Vagina (tissue), 2 donors: ENCODE measurements around the gene REEP6. TPM values are rescaled to one million over a fixed set of nuclear protein-coding genes. Genes with fewer than 3 reads are reported as not detected.

Experiments used
- DNase-seq, 2 donors: peaks; one replicate each; pipeline ENCODE4 v3.0.0-alpha.2; 2017; ENCODE audit errors: extremely low spot score in 2 of 2
- H3K27ac ChIP-seq: fragments of 200-600 bp; sonication (generic); one replicate; pipeline ENCODE4 v1.5.1; 2019
- H3K27me3 ChIP-seq: fragments of 200-600 bp; sonication (generic); one replicate; pipeline ENCODE4 v1.5.1; 2019
- H3K36me3 ChIP-seq, 2 donors: fragments of 200-600 bp; sonication (generic); one replicate each; pipeline ENCODE4 v1.5.1; 2017 to 2019
- H3K4me1 ChIP-seq: fragments of 200-600 bp; sonication (generic); one replicate; pipeline ENCODE4 v1.5.1; 2019
- H3K4me3 ChIP-seq, 2 donors: fragments of 200-600 bp; sonication (generic); 1 replicate in 1 of 2; 2 replicates in 1 of 2; pipeline ENCODE4 v1.5.1; 2016 to 2019
- H3K9me3 ChIP-seq: fragments of 200-600 bp; sonication (generic); one replicate; pipeline ENCODE4 v1.5.1; 2019
- POLR2A ChIP-seq, 2 donors: fragments of 450-650 bp; IDR thresholded peaks; one replicate each; pipeline ENCODE4 v1.6.1; 2017; ENCODE audit warnings: antibody characterized with exemption in 2 of 2, mild to moderate bottlenecking in 2 of 2, moderate library complexity in 2 of 2
- POLR2AphosphoS5 ChIP-seq, 2 donors: sonication (generic); formaldehyde crosslinking; IDR thresholded peaks; one replicate each; pipeline ENCODE4 v1.9.0; 2017; ENCODE audit warnings: antibody characterized with exemption in 2 of 2, mild to moderate bottlenecking in 2 of 2, low read depth in 1 of 2; ENCODE audit not compliant: insufficient read depth in 1 of 2
- intact Hi-C: fragments of 100-400 bp; cut with DNase I; formaldehyde crosslinking; loops from one replicate; pipeline ENCODE4 v1.15.1; 2023
- total RNA-seq: library from RNA; depleted of rRNA; stranded (reverse); fragments of >200 nt; gene quantifications from one replicate; pipeline ENCODE4 v1.2.3, GENCODE V29; 2016
- TF ChIP-seq, protein P1 (sequence below), 3 experiments: fragments of 450-650 bp in 2 of 3; fragments of 200-600 bp in 1 of 3; sonication (generic) in 1 of 3; IDR thresholded peaks; one replicate each; pipeline ENCODE4 v1.5.1; 2017 to 2019; ENCODE audit warnings: antibody characterized with exemption in 3 of 3, mild to moderate bottlenecking in 2 of 3, moderate library complexity in 2 of 3

REEP6 gene
- total RNA-seq, 1 donor from 2014 or later, result 6.1 TPM

DNA sequence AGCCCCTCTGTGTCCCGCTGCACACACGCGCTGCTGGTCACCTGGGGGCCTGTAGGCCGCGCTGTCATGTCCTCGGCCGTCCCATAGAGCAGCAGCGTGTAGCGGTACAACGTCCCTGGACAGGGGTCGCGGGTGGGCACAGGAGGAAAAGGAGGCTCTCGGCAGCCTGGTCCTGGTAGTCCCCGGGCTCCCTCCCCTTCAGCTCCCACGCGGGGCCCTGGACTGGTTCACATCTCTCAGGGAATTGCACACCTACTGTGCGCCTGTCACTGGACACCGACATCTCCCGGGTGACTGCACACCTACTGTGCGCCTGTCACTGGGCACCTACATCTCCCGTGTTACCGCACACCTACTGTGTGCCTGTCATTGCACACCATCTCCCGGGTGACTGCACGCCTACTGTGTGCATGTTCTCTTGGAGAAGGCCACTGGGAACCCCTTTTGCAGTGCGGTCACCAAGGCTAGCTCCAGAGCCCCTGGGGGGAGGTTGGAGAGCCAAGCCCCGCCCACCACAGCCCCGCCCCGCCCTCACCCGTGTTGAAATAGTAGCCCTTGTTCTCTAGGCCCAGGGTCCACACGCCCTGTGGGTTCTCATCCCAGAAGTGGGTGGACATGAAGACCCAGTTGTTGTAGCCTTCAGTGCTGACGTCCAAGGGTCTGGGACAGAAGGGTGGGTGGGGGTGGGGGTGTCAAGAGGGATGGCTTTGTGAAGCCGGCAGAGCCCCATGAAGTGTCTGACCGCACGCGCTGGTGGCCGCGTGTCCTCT, 8.4 kb upstream of the REEP6 start:
- no peaks in the 10 kb centered on the region for H3K27me3 ChIP-seq
- no peak overlapping the region for H3K4me3 ChIP-seq
- no peak for DNase-seq
- no peaks in the 10 kb centered on the region for H3K36me3 ChIP-seq
- no peaks in the 10 kb centered on the region for H3K9me3 ChIP-seq
- TF ChIP-seq, protein P1, sequence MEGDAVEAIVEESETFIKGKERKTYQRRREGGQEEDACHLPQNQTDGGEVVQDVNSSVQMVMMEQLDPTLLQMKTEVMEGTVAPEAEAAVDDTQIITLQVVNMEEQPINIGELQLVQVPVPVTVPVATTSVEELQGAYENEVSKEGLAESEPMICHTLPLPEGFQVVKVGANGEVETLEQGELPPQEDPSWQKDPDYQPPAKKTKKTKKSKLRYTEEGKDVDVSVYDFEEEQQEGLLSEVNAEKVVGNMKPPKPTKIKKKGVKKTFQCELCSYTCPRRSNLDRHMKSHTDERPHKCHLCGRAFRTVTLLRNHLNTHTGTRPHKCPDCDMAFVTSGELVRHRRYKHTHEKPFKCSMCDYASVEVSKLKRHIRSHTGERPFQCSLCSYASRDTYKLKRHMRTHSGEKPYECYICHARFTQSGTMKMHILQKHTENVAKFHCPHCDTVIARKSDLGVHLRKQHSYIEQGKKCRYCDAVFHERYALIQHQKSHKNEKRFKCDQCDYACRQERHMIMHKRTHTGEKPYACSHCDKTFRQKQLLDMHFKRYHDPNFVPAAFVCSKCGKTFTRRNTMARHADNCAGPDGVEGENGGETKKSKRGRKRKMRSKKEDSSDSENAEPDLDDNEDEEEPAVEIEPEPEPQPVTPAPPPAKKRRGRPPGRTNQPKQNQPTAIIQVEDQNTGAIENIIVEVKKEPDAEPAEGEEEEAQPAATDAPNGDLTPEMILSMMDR (IDR thresholded peaks at IDR 0.05), result no peak
- TF ChIP-seq POLR2A (IDR thresholded peaks at IDR 0.05) (no peak), POLR2AphosphoS5 (IDR thresholded peaks at IDR 0.05; ENCODE audit: insufficient read depth in 1 of 2, low read depth in 1 of 2) (no peak)
- intact Hi-C loops, result no loop called here
- H3K27ac ChIP-seq, result no peak overlapping the region
- H3K4me1 ChIP-seq, result peaks cover 17% of the 10 kb centered on the region

DNA sequence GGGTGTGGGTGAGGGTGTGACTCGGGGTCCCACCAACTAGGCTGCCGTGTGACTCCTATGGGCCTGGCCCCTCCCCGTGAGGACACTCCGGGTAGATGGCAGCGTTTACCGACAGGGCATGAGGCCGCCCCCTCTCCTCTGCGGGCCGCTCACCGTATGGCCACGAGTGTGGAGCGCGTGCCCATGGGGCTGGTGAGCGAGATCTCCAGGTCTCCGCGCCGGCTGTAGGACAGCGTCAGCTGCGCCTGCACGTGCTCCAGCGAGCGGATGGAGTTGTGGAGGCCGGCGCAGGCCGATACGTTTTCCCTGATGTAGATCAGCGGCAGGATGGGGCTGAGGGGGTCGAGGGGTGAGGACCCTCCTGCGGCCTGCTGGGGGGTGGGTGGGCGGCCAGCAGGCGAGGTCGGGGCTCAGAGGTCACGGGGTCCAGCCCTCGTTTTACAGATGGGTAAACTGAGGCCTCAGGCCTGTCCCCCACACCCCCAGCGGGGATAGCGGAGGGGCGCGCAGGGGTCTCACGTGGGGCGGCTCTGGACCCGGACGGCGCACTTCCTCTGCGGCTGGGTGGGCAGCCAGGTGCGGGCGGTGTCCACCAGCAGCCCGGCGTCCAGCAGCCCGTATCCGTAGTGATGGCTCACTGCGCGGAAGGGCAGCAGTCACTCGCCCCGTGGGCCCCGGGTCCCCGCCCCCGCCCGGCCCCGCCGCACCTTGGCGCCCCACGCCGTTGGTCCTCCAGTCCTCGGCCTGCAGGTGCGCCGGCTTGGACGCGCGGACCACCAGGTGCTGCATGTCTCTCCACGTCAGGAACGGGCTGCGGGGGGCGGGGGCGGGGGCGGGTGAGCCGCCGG, 7.6 kb upstream of the REEP6 start:
- no peaks in the 10 kb centered on the region for H3K27me3 ChIP-seq
- peaks cover 9% of the 10 kb centered on the region for H3K4me1 ChIP-seq
- no peaks in the 10 kb centered on the region for H3K36me3 ChIP-seq
- H3K4me3 ChIP-seq, result no peak overlapping the region
- H3K27ac ChIP-seq, result no peak overlapping the region
- no peak for DNase-seq
- H3K9me3 ChIP-seq, result no peaks in the 10 kb centered on the region
- no peak for TF ChIP-seq POLR2A (IDR thresholded peaks at IDR 0.05)
- no peak for TF ChIP-seq POLR2AphosphoS5 (IDR thresholded peaks at IDR 0.05; ENCODE audit: insufficient read depth in 1 of 2, low read depth in 1 of 2)
- TF ChIP-seq, protein P1 (IDR thresholded peaks at IDR 0.05), result no peak
- intact Hi-C loops, result no loop called here

DNA sequence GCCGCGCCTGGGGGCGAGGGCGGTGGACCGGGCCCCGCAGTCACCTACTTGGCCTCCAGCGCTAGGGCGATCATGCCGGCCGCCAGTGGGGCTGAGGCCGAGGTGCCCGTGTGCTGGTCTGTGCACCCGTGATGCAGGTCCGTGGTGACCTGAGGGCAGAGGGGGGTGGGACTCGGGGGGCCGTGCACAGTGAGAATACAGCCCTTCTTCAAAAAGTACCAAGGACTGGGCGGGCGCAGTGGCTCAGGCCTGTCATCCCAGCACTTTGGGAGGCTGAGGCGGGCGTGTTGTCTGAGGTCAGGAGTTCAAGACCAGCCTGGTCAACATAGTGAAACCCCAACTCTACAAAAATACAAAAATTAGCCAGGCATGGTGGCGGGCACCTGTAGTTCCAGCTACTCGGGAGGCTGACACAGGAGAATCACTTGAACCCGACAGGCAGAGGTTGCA, 7.0 kb upstream of the REEP6 start:
- TF ChIP-seq POLR2AphosphoS5 (IDR thresholded peaks at IDR 0.05; ENCODE audit: insufficient read depth in 1 of 2, low read depth in 1 of 2), result no peak
- TF ChIP-seq, protein P1 (IDR thresholded peaks at IDR 0.05), result no peak
- no peak for TF ChIP-seq POLR2A (IDR thresholded peaks at IDR 0.05)
- Histone ChIP-seq H3K4me1 (peaks cover 5% of the 10 kb centered on the region), H3K27me3 (no peaks in the 10 kb centered on the region), H3K4me3 (no peak overlapping the region), H3K36me3 (no peaks in the 10 kb centered on the region), H3K9me3 (no peaks in the 10 kb centered on the region), H3K27ac (no peak overlapping the region)
- DNase-seq, result no peak
- intact Hi-C loops, result no loop called here

DNA sequence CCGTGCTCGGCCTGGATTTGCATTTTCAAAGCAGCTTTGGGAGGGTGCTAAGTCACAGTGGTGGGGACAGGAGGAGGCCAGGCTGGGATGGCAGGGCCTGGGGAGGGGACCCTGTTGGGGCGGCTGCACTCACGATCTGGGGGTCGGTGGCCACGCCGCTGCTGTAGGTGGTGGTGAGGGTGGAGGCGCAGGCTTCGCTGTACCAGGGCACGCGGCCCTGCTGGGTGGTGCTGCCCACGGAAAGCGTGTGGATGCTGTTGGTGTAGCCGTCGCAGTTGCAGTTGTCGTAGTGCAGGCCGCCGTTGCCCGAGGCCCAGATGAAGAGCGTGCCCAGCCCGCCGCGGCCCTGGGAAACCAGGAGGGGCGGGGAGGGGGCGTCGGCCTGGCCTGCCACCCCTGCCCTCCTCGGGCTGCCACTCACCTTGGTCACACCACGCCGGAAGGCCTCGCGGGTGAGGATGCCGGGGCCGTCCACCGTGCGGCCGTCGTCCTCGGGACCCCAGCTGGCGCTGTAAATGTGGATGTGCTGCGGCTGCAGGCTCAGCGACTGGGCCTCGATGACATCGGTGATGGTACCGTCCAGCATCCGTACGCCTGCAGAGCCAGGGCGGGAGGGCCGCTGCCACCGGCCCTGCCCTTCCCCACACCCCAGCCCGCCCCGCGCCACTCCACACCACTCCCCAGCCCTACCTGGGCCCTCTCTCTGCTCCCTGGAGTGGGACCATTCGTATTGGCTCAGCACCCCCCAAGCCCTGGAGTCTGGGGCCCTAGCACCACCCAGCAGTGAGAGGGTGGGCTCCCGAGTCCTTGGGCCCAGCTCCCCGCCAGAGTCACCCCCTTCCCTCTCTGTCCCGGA, 4.0 kb upstream of the REEP6 start:
- no peaks in the 10 kb centered on the region for H3K9me3 ChIP-seq
- H3K27ac ChIP-seq, result no peak overlapping the region
- DNase-seq, result no peak
- TF ChIP-seq, protein P1 (IDR thresholded peaks at IDR 0.05), result no peak
- TF ChIP-seq POLR2A (IDR thresholded peaks at IDR 0.05), result no peak
- no peak for TF ChIP-seq POLR2AphosphoS5 (IDR thresholded peaks at IDR 0.05; ENCODE audit: insufficient read depth in 1 of 2, low read depth in 1 of 2)
- intact Hi-C loops, result no loop called here
- H3K4me3 ChIP-seq, result no peak overlapping the region
- no peaks in the 10 kb centered on the region for H3K27me3 ChIP-seq
- peaks cover 16% of the 10 kb centered on the region for H3K4me1 ChIP-seq
- H3K36me3 ChIP-seq, result no peaks in the 10 kb centered on the region
